ENCODE results near the gene MON1A. TPM values are rescaled to one million over a fixed set of nuclear protein-coding genes. Genes with fewer than 3 reads are reported as not detected.

The MON1A gene
- total RNA-seq, 1 experiment from 2014 or later: 7.6 TPM

GRCh38 chr3:49895791-49896190 lies 33.8 kb downstream of the MON1A start:
- no peaks in the 10 kb centered on the region for H3K9me3 ChIP-seq (replicated peaks)
- no peaks in the 10 kb centered on the region for H3K36me3 ChIP-seq
- H3K27ac ChIP-seq: no peak overlapping the region
- H3K4me3 ChIP-seq: no peak overlapping the region
- H3K27me3 ChIP-seq (replicated peaks): no peaks in the 10 kb centered on the region
- no peaks in the 10 kb centered on the region for H3K4me1 ChIP-seq (replicated peaks)
- no peak for DNase-seq (ENCODE audit: low read depth in 1 of 2, low spot score in 2 of 2)

- Histone ChIP-seq H3K27ac (no peak overlapping the region), H3K9me3 (replicated peaks) (no peaks in the 10 kb centered on the region), H3K36me3 (no peaks in the 10 kb centered on the region), H3K27me3 (replicated peaks) (no peaks in the 10 kb centered on the region), H3K4me3 (no peak overlapping the region), H3K4me1 (replicated peaks) (no peaks in the 10 kb centered on the region)
- no peak for DNase-seq (ENCODE audit: low read depth in 1 of 2, low spot score in 2 of 2)
Observed at GRCh38 chr3:49889296-49889695, 40.3 kb downstream of the MON1A start.

GRCh38 chr3:49886922-49887265 lies 42.7 kb downstream of the MON1A start:
- H3K4me3 ChIP-seq: no peak overlapping the region

GRCh38 chr3:49883998-49884397 lies 45.6 kb downstream of the MON1A start:
- Histone ChIP-seq H3K4me3 (no peak overlapping the region), H3K4me1 (replicated peaks) (no peaks in the 10 kb centered on the region), H3K9me3 (replicated peaks) (no peaks in the 10 kb centered on the region), H3K27me3 (replicated peaks) (no peaks in the 10 kb centered on the region), H3K36me3 (no peaks in the 10 kb centered on the region), H3K27ac (no peak overlapping the region)
- DNase-seq (ENCODE audit: low read depth in 1 of 2, low spot score in 2 of 2): no peak

More at GRCh38 chr3:49886922-49887265, 42.7 kb downstream of the MON1A start:
- Histone ChIP-seq H3K27ac (no peak overlapping the region), H3K4me1 (replicated peaks) (no peaks in the 10 kb centered on the region), H3K9me3 (replicated peaks) (no peaks in the 10 kb centered on the region), H3K27me3 (replicated peaks) (no peaks in the 10 kb centered on the region), H3K36me3 (no peaks in the 10 kb centered on the region)
- no peak for DNase-seq (ENCODE audit: low read depth in 1 of 2, low spot score in 2 of 2)

GRCh38 chr3:49882166-49882565 lies 47.4 kb downstream of the MON1A start:
- Histone ChIP-seq H3K36me3 (no peaks in the 10 kb centered on the region), H3K4me1 (replicated peaks) (no peaks in the 10 kb centered on the region), H3K4me3 (no peak overlapping the region), H3K27ac (no peak overlapping the region), H3K27me3 (replicated peaks) (no peaks in the 10 kb centered on the region), H3K9me3 (replicated peaks) (no peaks in the 10 kb centered on the region)
- no peak for DNase-seq (ENCODE audit: low read depth in 1 of 2, low spot score in 2 of 2)

GRCh38 chr3:49880581-49881315 lies 48.9 kb downstream of the MON1A start:
- H3K27ac ChIP-seq: no peak overlapping the region
- DNase-seq (ENCODE audit: low read depth in 1 of 2, low spot score in 2 of 2): no peak
- no peaks in the 10 kb centered on the region for H3K36me3 ChIP-seq
- no peaks in the 10 kb centered on the region for H3K27me3 ChIP-seq (replicated peaks)
- H3K9me3 ChIP-seq (replicated peaks): no peaks in the 10 kb centered on the region
- no peak overlapping the region for H3K4me3 ChIP-seq
- no peaks in the 10 kb centered on the region for H3K4me1 ChIP-seq (replicated peaks)

GRCh38 chr3:49879721-49880120 lies 49.9 kb downstream of the MON1A start:
- Histone ChIP-seq H3K4me3 (no peak overlapping the region), H3K9me3 (replicated peaks) (no peaks in the 10 kb centered on the region), H3K27me3 (replicated peaks) (no peaks in the 10 kb centered on the region), H3K27ac (no peak overlapping the region), H3K4me1 (replicated peaks) (no peaks in the 10 kb centered on the region), H3K36me3 (no peaks in the 10 kb centered on the region)
- no peak for DNase-seq (ENCODE audit: low read depth in 1 of 2, low spot score in 2 of 2)

GRCh38 chr3:49878686-49879085 lies 50.9 kb downstream of the MON1A start:
- no peaks in the 10 kb centered on the region for H3K27me3 ChIP-seq (replicated peaks)
- H3K27ac ChIP-seq: no peak overlapping the region
- no peak overlapping the region for H3K4me3 ChIP-seq
- DNase-seq (ENCODE audit: low read depth in 1 of 2, low spot score in 2 of 2): no peak
- H3K9me3 ChIP-seq (replicated peaks): no peaks in the 10 kb centered on the region
- no peaks in the 10 kb centered on the region for H3K4me1 ChIP-seq (replicated peaks)
- H3K36me3 ChIP-seq: no peaks in the 10 kb centered on the region

- H3K4me3 ChIP-seq: no peak overlapping the region
- no peaks in the 10 kb centered on the region for H3K36me3 ChIP-seq
- DNase-seq (ENCODE audit: low read depth in 1 of 2, low spot score in 2 of 2): no peak
- H3K27me3 ChIP-seq (replicated peaks): no peaks in the 10 kb centered on the region
- no peak overlapping the region for H3K27ac ChIP-seq
- H3K9me3 ChIP-seq (replicated peaks): no peaks in the 10 kb centered on the region
- H3K4me1 ChIP-seq (replicated peaks): no peaks in the 10 kb centered on the region
Observed at GRCh38 chr3:49877716-49878115, 51.9 kb downstream of the MON1A start.

- DNase-seq (ENCODE audit: low read depth in 1 of 2, low spot score in 2 of 2): no peak
- Histone ChIP-seq H3K36me3 (no peaks in the 10 kb centered on the region), H3K9me3 (replicated peaks) (no peaks in the 10 kb centered on the region), H3K4me1 (replicated peaks) (no peaks in the 10 kb centered on the region), H3K27ac (no peak overlapping the region), H3K27me3 (replicated peaks) (0 out of 2 replicates have a peak, but pooled peaks cover 1% of the 10 kb centered on the region), H3K4me3 (no peak overlapping the region)
Observed at GRCh38 chr3:49876567-49876966, 53.0 kb downstream of the MON1A start.

GRCh38 chr3:49873623-49874022 lies 56.0 kb downstream of the MON1A start:
- no peak overlapping the region for H3K4me3 ChIP-seq
- H3K36me3 ChIP-seq: no peaks in the 10 kb centered on the region
- DNase-seq (ENCODE audit: low read depth in 1 of 2, low spot score in 2 of 2): no peak
- H3K9me3 ChIP-seq (replicated peaks): no peaks in the 10 kb centered on the region
- peaks cover 27% of the 10 kb centered on the region for H3K27me3 ChIP-seq (replicated peaks)
- H3K4me1 ChIP-seq (replicated peaks): no peaks in the 10 kb centered on the region; the same call in 1 of the 2 replicates
- H3K27ac ChIP-seq: no peak overlapping the region

- H3K9me3 ChIP-seq (replicated peaks): no peaks in the 10 kb centered on the region
- no peaks in the 10 kb centered on the region; the same call in 1 of the 2 replicates for H3K4me1 ChIP-seq (replicated peaks)
- H3K4me3 ChIP-seq: no peak overlapping the region
- no peak overlapping the region for H3K27ac ChIP-seq
- no peaks in the 10 kb centered on the region for H3K36me3 ChIP-seq
- peaks cover 35% of the 10 kb centered on the region for H3K27me3 ChIP-seq (replicated peaks)
- DNase-seq (ENCODE audit: low read depth in 1 of 2, low spot score in 2 of 2): no peak
Observed at GRCh38 chr3:49872801-49873281, 56.8 kb downstream of the MON1A start.

GRCh38 chr3:49871531-49872153 lies 58.0 kb downstream of the MON1A start:
- Histone ChIP-seq H3K4me1 (replicated peaks) (no peaks in the 10 kb centered on the region; the same call in 1 of the 2 replicates), H3K36me3 (no peaks in the 10 kb centered on the region), H3K27me3 (replicated peaks) (peaks cover 35% of the 10 kb centered on the region), H3K4me3 (no peak overlapping the region), H3K9me3 (replicated peaks) (no peaks in the 10 kb centered on the region), H3K27ac (no peak overlapping the region)
- no peak for DNase-seq (ENCODE audit: low read depth in 1 of 2, low spot score in 2 of 2)

- Histone ChIP-seq H3K27ac (no peak within 1 kb of the TSS), H3K4me1 (replicated peaks) (no peaks in the 10 kb centered on the region; the same call in 1 of the 2 replicates), H3K9me3 (replicated peaks) (no peaks in the 10 kb centered on the region), H3K4me3 (no peak within 1 kb of the TSS), H3K27me3 (replicated peaks) (peaks cover 41% of the 10 kb centered on the region), H3K36me3 (no peaks in the 10 kb centered on the region)
- DNase-seq (ENCODE audit: low read depth in 1 of 2, low spot score in 2 of 2): no peak
Observed at GRCh38 chr3:49869525-49870126, 60.0 kb downstream of the MON1A start, which contains the start of gene CAMKV. TSS of gene CAMKV (minus strand) at chr3:49869906. CDS start at chr3:49862388, 7,518 bp downstream.

Measured in SJSA1 (cell line).